ENCODE measurements around the gene SLC39A9.

SLC39A9 gene

GRCh38 chr14:69427596-69427995, 29.1 kb downstream of the SLC39A9 start:
- DNase-seq (ENCODE audit: low read depth), result no peak

- DNase-seq (ENCODE audit: low read depth), result no peak
These were observed 30.0 kb downstream of the SLC39A9 start for GRCh38 chr14:69428289-69428998.

GRCh38 chr14:69429643-69430042, 31.2 kb downstream of the SLC39A9 start:
- DNase-seq (ENCODE audit: low read depth), result no peak

- no peak for DNase-seq (ENCODE audit: low read depth)
These were observed 31.9 kb downstream of the SLC39A9 start for GRCh38 chr14:69430306-69430939.

- no peak for DNase-seq (ENCODE audit: low read depth)
These were observed 33.9 kb downstream of the SLC39A9 start for GRCh38 chr14:69432364-69432763.

GRCh38 chr14:69439521-69440270, 41.2 kb downstream of the SLC39A9 start:
- DNase-seq (ENCODE audit: low read depth), result no peak

GRCh38 chr14:69441948-69442347, 43.5 kb downstream of the SLC39A9 start:
- no peak for DNase-seq (ENCODE audit: low read depth)

- no peak for DNase-seq (ENCODE audit: low read depth)
These were observed 44.9 kb downstream of the SLC39A9 start for GRCh38 chr14:69443296-69443805.

GRCh38 chr14:69449216-69449615, 50.7 kb downstream of the SLC39A9 start:
- DNase-seq (ENCODE audit: low read depth), result no peak

GRCh38 chr14:69451941-69452340, 53.4 kb downstream of the SLC39A9 start:
- DNase-seq (ENCODE audit: low read depth), result no peak

GRCh38 chr14:69458350-69458749, 59.9 kb downstream of the SLC39A9 start:
- no peak for DNase-seq (ENCODE audit: low read depth)

GRCh38 chr14:69459122-69459521, 60.6 kb downstream of the SLC39A9 start:
- no peak for DNase-seq (ENCODE audit: low read depth)

- peak; percentile 89 for DNase-seq (ENCODE audit: low read depth)
These were observed 61.7 kb downstream of the SLC39A9 start for GRCh38 chr14:69460093-69460701.

GRCh38 chr14:69464379-69464778, 65.9 kb downstream of the SLC39A9 start:
- DNase-seq (ENCODE audit: low read depth), result no peak

GRCh38 chr14:69464829-69465228, 66.3 kb downstream of the SLC39A9 start:
- peak; percentile 35 for DNase-seq (ENCODE audit: low read depth)

GRCh38 chr14:69468949-69469348, 70.5 kb downstream of the SLC39A9 start:
- DNase-seq (ENCODE audit: low read depth), result no peak

GRCh38 chr14:69471436-69471835, 72.9 kb downstream of the SLC39A9 start:
- DNase-seq (ENCODE audit: low read depth), result no peak

- DNase-seq (ENCODE audit: low read depth), result no peak
These were observed 73.4 kb downstream of the SLC39A9 start for GRCh38 chr14:69471916-69472315.

GRCh38 chr14:69473260-69473659, 74.8 kb downstream of the SLC39A9 start:
- DNase-seq (ENCODE audit: low read depth), result no peak

- DNase-seq (ENCODE audit: low read depth), result no peak
These were observed 75.5 kb downstream of the SLC39A9 start for GRCh38 chr14:69473946-69474345.

- DNase-seq (ENCODE audit: low read depth), result no peak
These were observed 76.8 kb downstream of the SLC39A9 start for GRCh38 chr14:69475194-69475818.

Measured in stromal cell of bone marrow (primary cell).